Fibroblast of the aortic adventitia (primary cell): ENCODE measurements around the gene ATP1A1. TPM values are rescaled to one million over a fixed set of nuclear protein-coding genes. Genes with fewer than 3 reads are reported as not detected.

Source experiments
- DNase-seq: peaks from one replicate; pipeline ENCODE4 v3.0.0-alpha.2; 2010; ENCODE audit warnings: low read depth
- H3K4me3 ChIP-seq: 2 replicates; pipeline ENCODE4 v1.5.1; 2011; ENCODE audit warnings: low read depth, mild to moderate bottlenecking, control low read depth, low read length, moderate library complexity
- CTCF ChIP-seq: IDR thresholded peaks from 2 replicates; pipeline ENCODE4 v1.5.1; 2011; ENCODE audit warnings: mild to moderate bottlenecking, low read length, control low read depth, inconsistent platforms; ENCODE audit not compliant: insufficient read depth
- total RNA-seq: library from RNA; depleted of rRNA; stranded (reverse); fragments of >200 nt; gene quantifications from 2 replicates; pipeline ENCODE4 v1.2.3, GENCODE V29; 2012; ENCODE audit warnings: low replicate concordance

ATP1A1 gene
- total RNA-seq, 1 donor: 126 TPM

GRCh38 chr1:116350097-116350645 lies 22.9 kb upstream of the ATP1A1 start:
- TF ChIP-seq CTCF: no peak
- no peak overlapping the region for H3K4me3 ChIP-seq
- no peak for DNase-seq

- no peak for DNase-seq
- H3K4me3 ChIP-seq: no peak overlapping the region
- TF ChIP-seq CTCF: no peak
These were observed 21.1 kb upstream of the ATP1A1 start for GRCh38 chr1:116351914-116352313.

- H3K4me3 ChIP-seq: no peak overlapping the region
- no peak for DNase-seq
- no peak for TF ChIP-seq CTCF
These were observed 20.7 kb upstream of the ATP1A1 start for GRCh38 chr1:116352349-116352813.

- no peak for TF ChIP-seq CTCF
- no peak overlapping the region for H3K4me3 ChIP-seq
- DNase-seq: no peak
These were observed 19.9 kb upstream of the ATP1A1 start for GRCh38 chr1:116353155-116353554.

GRCh38 chr1:116356067-116356466 lies 17.0 kb upstream of the ATP1A1 start:
- no peak overlapping the region for H3K4me3 ChIP-seq
- no peak for TF ChIP-seq CTCF
- DNase-seq: no peak

GRCh38 chr1:116356673-116357072 lies 16.4 kb upstream of the ATP1A1 start:
- peak; percentile 57 for DNase-seq
- H3K4me3 ChIP-seq: no peak overlapping the region
- TF ChIP-seq CTCF: no peak

GRCh38 chr1:116357487-116357886 lies 15.6 kb upstream of the ATP1A1 start:
- no peak overlapping the region for H3K4me3 ChIP-seq
- no peak for DNase-seq
- no peak for TF ChIP-seq CTCF
